GM19099 (cell line): ENCODE measurements around the gene SNRPF.

Experiments
- POLR2A ChIP-seq: IDR thresholded peaks from 3 replicates; pipeline ENCODE4 v1.6.1; 2011; ENCODE audit warnings: low read depth; ENCODE audit not compliant: insufficient read length; ENCODE audit errors: extremely low read depth

SNRPF gene

GRCh38 chr12:95890958-95891357, 32.2 kb downstream of the SNRPF start:
- no peak for TF ChIP-seq POLR2A

GRCh38 chr12:95896846-95897245, 38.1 kb downstream of the SNRPF start:
- no peak for TF ChIP-seq POLR2A

GRCh38 chr12:95898081-95898480, 39.3 kb downstream of the SNRPF start:
- no peak for TF ChIP-seq POLR2A

GRCh38 chr12:95908573-95908972, 49.8 kb downstream of the SNRPF start:
- TF ChIP-seq POLR2A, result no peak

- TF ChIP-seq POLR2A, result no peak
Measured at GRCh38 chr12:95909871-95910270, 51.1 kb downstream of the SNRPF start.
